H9 (cell line): Measurements from ENCODE around the gene NOP56. TPM values are rescaled to one million over a fixed set of nuclear protein-coding genes. Genes with fewer than 3 reads are reported as not detected.

Experiments
- DNase-seq: peaks from one replicate; pipeline ENCODE4 v3.0.0-alpha.2; 2017
- H2AFZ ChIP-seq: one replicate; pipeline ENCODE4 v1.6.1; 2013; ENCODE audit warnings: mild to moderate bottlenecking, low read length, control low read depth, moderate library complexity
- H2AK5ac ChIP-seq: 2 replicates; pipeline ENCODE4 v1.6.1; 2013; ENCODE audit warnings: low read length, control low read depth, mixed read lengths; ENCODE audit not compliant: insufficient read length
- H2BK120ac ChIP-seq: one replicate; pipeline ENCODE4 v1.6.1; 2013; ENCODE audit warnings: low read depth, mild to moderate bottlenecking, low read length, control low read depth, inconsistent platforms; ENCODE audit not compliant: poor library complexity, severe bottlenecking
- H2BK12ac ChIP-seq: 2 replicates; pipeline ENCODE4 v1.6.1; 2013; ENCODE audit warnings: low read length, control low read depth, mixed read lengths, low read depth; ENCODE audit not compliant: insufficient read length
- H2BK15ac ChIP-seq: 2 replicates; pipeline ENCODE4 v1.6.1; 2013; ENCODE audit warnings: low read depth, low read length, control low read depth
- H2BK20ac ChIP-seq: one replicate; pipeline ENCODE4 v1.6.1; 2013; ENCODE audit warnings: low read depth, mild to moderate bottlenecking, low read length, control low read depth, inconsistent platforms; ENCODE audit not compliant: poor library complexity, severe bottlenecking
- H2BK5ac ChIP-seq: 2 replicates; pipeline ENCODE4 v1.6.1; 2013; ENCODE audit warnings: low read length, control low read depth, mixed read lengths; ENCODE audit not compliant: insufficient read length
- H3K14ac ChIP-seq: 2 replicates; pipeline ENCODE4 v1.6.1; 2013; ENCODE audit warnings: low read length, control low read depth; ENCODE audit not compliant: insufficient read depth
- H3K18ac ChIP-seq: 2 replicates; pipeline ENCODE4 v1.6.1; 2013; ENCODE audit warnings: low read depth, mild to moderate bottlenecking, mixed read lengths, low read length, control low read depth; ENCODE audit not compliant: insufficient read length
- H3K23ac ChIP-seq: 2 replicates; pipeline ENCODE4 v1.6.1; 2013; ENCODE audit warnings: low read length, control low read depth, mixed read lengths, low read depth; ENCODE audit not compliant: insufficient read length
- H3K23me2 ChIP-seq: 2 replicates; pipeline ENCODE4 v1.6.1; 2013; ENCODE audit warnings: low read depth, mild to moderate bottlenecking, mixed read lengths, low read length, control low read depth; ENCODE audit not compliant: insufficient read length, poor library complexity, severe bottlenecking
- H3K27ac ChIP-seq: 2 replicates; pipeline ENCODE4 v1.5.1; 2013; ENCODE audit warnings: low read length, control low read depth, mixed read lengths, low read depth; ENCODE audit not compliant: insufficient read length
- H3K27me3 ChIP-seq: 2 replicates; pipeline ENCODE4 v1.6.1; 2013; ENCODE audit warnings: low read length, control low read depth, inconsistent platforms; ENCODE audit not compliant: insufficient read depth
- H3K4ac ChIP-seq: 2 replicates; pipeline ENCODE4 v1.6.1; 2013; ENCODE audit warnings: low read depth, mild to moderate bottlenecking, control low read depth, inconsistent platforms, low read length, moderate library complexity
- H3K4me1 ChIP-seq: 2 replicates; pipeline ENCODE4 v1.6.1; 2013; ENCODE audit warnings: low read length, control low read depth, inconsistent platforms; ENCODE audit not compliant: insufficient read depth
- H3K4me2 ChIP-seq: 2 replicates; pipeline ENCODE4 v1.6.1; 2013; ENCODE audit warnings: low read length, control low read depth, mixed read lengths; ENCODE audit not compliant: insufficient read length, insufficient read depth
- H3K56ac ChIP-seq: 2 replicates; pipeline ENCODE4 v1.6.1; 2013; ENCODE audit warnings: low read depth, mild to moderate bottlenecking, mixed read lengths, low read length, control low read depth; ENCODE audit not compliant: insufficient read length
- H3K79me1 ChIP-seq: 2 replicates; pipeline ENCODE4 v1.6.1; 2013; ENCODE audit warnings: low read depth, mild to moderate bottlenecking, moderate library complexity, low read length, control low read depth, inconsistent platforms; ENCODE audit not compliant: insufficient read depth, poor library complexity, severe bottlenecking
- H3K79me2 ChIP-seq: 2 replicates; pipeline ENCODE4 v1.6.1; 2013; ENCODE audit warnings: low read length, control low read depth, inconsistent platforms; ENCODE audit not compliant: insufficient read depth
- H3K9ac ChIP-seq: 2 replicates; pipeline ENCODE4 v1.6.1; 2013; ENCODE audit warnings: low read length, control low read depth, mixed read lengths; ENCODE audit not compliant: insufficient read length; ENCODE audit errors: extremely low read depth
- H3K9me3 ChIP-seq: one replicate; pipeline ENCODE4 v1.6.1; 2013; ENCODE audit warnings: low read depth, low read length, inconsistent platforms; ENCODE audit not compliant: control insufficient read depth
- H3T11ph ChIP-seq: one replicate; pipeline ENCODE4 v1.6.1; 2013; ENCODE audit warnings: mild to moderate bottlenecking, low read length, control low read depth, inconsistent platforms
- H4K20me1 ChIP-seq: one replicate; pipeline ENCODE4 v1.6.1; 2013; ENCODE audit not compliant: control insufficient read depth, insufficient read length, insufficient read depth
- H4K5ac ChIP-seq: 2 replicates; pipeline ENCODE4 v1.6.1; 2013; ENCODE audit warnings: low read depth, mild to moderate bottlenecking, mixed read lengths, low read length, control low read depth; ENCODE audit not compliant: insufficient read length
- H4K8ac ChIP-seq: replicated peaks from 2 replicates; pipeline ENCODE4 v1.6.1; 2013; ENCODE audit warnings: low read length, control low read depth, mixed read lengths, low read depth; ENCODE audit not compliant: insufficient read length
- H4K91ac ChIP-seq: 2 replicates; pipeline ENCODE4 v1.6.1; 2013; ENCODE audit warnings: low read depth, mild to moderate bottlenecking, moderate library complexity, mixed read lengths, low read length, control low read depth; ENCODE audit not compliant: insufficient read length
- H3K27ac Mint-ChIP-seq, 3 experiments: 2 replicates in 2 of 3; 3 replicates in 1 of 3; pipeline ENCODE4 v1.8.0; 2020 to 2021; ENCODE audit warnings: mixed read lengths in 3 of 3, mild to moderate bottlenecking in 1 of 3, moderate library complexity in 1 of 3
- H3K27me3 Mint-ChIP-seq: 2 replicates; pipeline ENCODE4 v1.8.0; 2021; ENCODE audit warnings: low read depth, mild to moderate bottlenecking, moderate library complexity, mixed read lengths
- H3K36me3 Mint-ChIP-seq, 3 experiments: 2 replicates in 2 of 3; 3 replicates in 1 of 3; pipeline ENCODE4 v1.8.0; 2020 to 2021; ENCODE audit warnings: low read depth in 3 of 3, mixed read lengths in 3 of 3; ENCODE audit not compliant: insufficient read depth in 1 of 3
- H3K4me1 Mint-ChIP-seq, 2 experiments: 2 replicates each; pipeline ENCODE4 v1.8.0; 2020; ENCODE audit warnings: mixed read lengths in 2 of 2
- H3K4me3 Mint-ChIP-seq, 2 experiments: 2 replicates in 1 of 2; 3 replicates in 1 of 2; pipeline ENCODE4 v1.8.0; 2020 to 2021; ENCODE audit warnings: mild to moderate bottlenecking in 2 of 2, mixed read lengths in 2 of 2, moderate library complexity in 1 of 2
- H3K9me3 Mint-ChIP-seq, 2 experiments: 2 replicates in 1 of 2; 3 replicates in 1 of 2; pipeline ENCODE4 v1.8.0; 2020; ENCODE audit warnings: mild to moderate bottlenecking in 2 of 2, mixed read lengths in 2 of 2, moderate library complexity in 1 of 2
- WGBS: extraction: QIAGEN DNeasy Blood & Tissue Kit; methylation state at CpG from one replicate; pipeline ENCODE4 v1.1.7; 2013; ENCODE audit warnings: missing lambda C conversion rate, low lambda C conversion rate, mixed read lengths; ENCODE audit not compliant: insufficient read length; ENCODE audit errors: extremely low coverage; 5-methylcytosine and 5-hydroxymethylcytosine counted together
- total RNA-seq: library from RNA; stranded (reverse); gene quantifications from 2 replicates; pipeline ENCODE4 v1.2.1, GENCODE V29; 2021
- TF ChIP-seq, protein P1 (sequence below): fragments of 200-600 bp; sonication (generic); conservative IDR thresholded peaks from 3 replicates; pipeline ENCODE4 v1.8.0; 2021; ENCODE audit warnings: antibody characterized with exemption, mild to moderate bottlenecking

The NOP56 gene
- total RNA-seq, 1 experiment from 2014 or later, result 774 TPM

DNA sequence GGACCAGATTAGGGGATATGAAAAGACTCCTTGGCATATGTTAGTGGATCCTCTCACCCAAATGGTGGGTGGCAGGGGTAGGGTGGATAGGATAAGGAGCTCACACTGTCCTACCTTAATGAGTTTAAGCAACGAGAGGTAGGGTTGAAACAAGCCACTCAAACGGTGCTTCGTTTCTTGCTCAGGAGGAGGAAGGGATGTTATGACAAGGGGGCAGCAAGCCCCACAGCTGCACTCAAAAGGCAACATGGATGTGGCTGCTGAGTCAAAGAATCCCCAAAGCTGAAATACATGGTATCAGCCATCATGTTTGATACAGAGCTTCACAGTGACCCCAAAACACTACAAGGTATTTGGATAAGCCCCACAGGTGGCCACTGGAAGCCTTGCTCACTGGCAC is 20.0 kb downstream of the NOP56 start:
- H3K27ac ChIP-seq, result no peak overlapping the region
- H2BK15ac ChIP-seq, result no peak overlapping the region
- TF ChIP-seq, protein P1, sequence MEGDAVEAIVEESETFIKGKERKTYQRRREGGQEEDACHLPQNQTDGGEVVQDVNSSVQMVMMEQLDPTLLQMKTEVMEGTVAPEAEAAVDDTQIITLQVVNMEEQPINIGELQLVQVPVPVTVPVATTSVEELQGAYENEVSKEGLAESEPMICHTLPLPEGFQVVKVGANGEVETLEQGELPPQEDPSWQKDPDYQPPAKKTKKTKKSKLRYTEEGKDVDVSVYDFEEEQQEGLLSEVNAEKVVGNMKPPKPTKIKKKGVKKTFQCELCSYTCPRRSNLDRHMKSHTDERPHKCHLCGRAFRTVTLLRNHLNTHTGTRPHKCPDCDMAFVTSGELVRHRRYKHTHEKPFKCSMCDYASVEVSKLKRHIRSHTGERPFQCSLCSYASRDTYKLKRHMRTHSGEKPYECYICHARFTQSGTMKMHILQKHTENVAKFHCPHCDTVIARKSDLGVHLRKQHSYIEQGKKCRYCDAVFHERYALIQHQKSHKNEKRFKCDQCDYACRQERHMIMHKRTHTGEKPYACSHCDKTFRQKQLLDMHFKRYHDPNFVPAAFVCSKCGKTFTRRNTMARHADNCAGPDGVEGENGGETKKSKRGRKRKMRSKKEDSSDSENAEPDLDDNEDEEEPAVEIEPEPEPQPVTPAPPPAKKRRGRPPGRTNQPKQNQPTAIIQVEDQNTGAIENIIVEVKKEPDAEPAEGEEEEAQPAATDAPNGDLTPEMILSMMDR, result no peak
- H2AFZ ChIP-seq, result no peak overlapping the region
- H3T11ph ChIP-seq, result no peak overlapping the region
- H3K27me3 ChIP-seq, result no peaks in the 10 kb centered on the region
- H3K9ac ChIP-seq, result no peak overlapping the region
- H3K4me2 ChIP-seq, result no peak overlapping the region
- Mint-ChIP-seq H3K9me3 (no peaks in the 10 kb centered on the region), H3K4me3 (no peak overlapping the region), H3K27me3 (peaks cover 55% of the 10 kb centered on the region), H3K36me3 (no peaks in the 10 kb centered on the region), H3K27ac (peak overlapping the region in 1 of 3 experiments; percentile 40; a peak in 2 of 7 replicates), H3K4me1 (peaks cover 0 to 4% of the 10 kb centered on the region in 2 experiments; a peak in 2 of 4 replicates)
- no peak overlapping the region for H3K14ac ChIP-seq
- no peak overlapping the region for H4K91ac ChIP-seq
- H2BK120ac ChIP-seq, result no peak overlapping the region
- no peaks in the 10 kb centered on the region for H3K23me2 ChIP-seq
- no peak overlapping the region for H2BK20ac ChIP-seq
- no peak overlapping the region for H3K18ac ChIP-seq
- no peak for DNase-seq
- H2BK5ac ChIP-seq, result no peak overlapping the region
- no peak overlapping the region for H4K8ac ChIP-seq
- H3K4me1 ChIP-seq, result no peaks in the 10 kb centered on the region
- H3K79me2 ChIP-seq, result no peaks in the 10 kb centered on the region
- H3K9me3 ChIP-seq, result no peaks in the 10 kb centered on the region
- no peaks in the 10 kb centered on the region for H4K20me1 ChIP-seq
- no peak overlapping the region for H3K4ac ChIP-seq
- H3K79me1 ChIP-seq, result no peaks in the 10 kb centered on the region
- H2AK5ac ChIP-seq, result no peak overlapping the region
- no peak overlapping the region for H3K56ac ChIP-seq
- no peak overlapping the region for H4K5ac ChIP-seq
- no peak overlapping the region for H2BK12ac ChIP-seq
- WGBS, result no CpG with 5 or more reads among the region's 3 CpGs
- no peak overlapping the region for H3K23ac ChIP-seq
